Esophagus squamous epithelium (tissue), 4 donors: ENCODE results near the gene KIF13A.

Source experiments
- CTCF ChIP-seq, 6 experiments: fragments of 450-650 bp in 4 of 6; fragments of 200-600 bp in 2 of 6; sonication (generic) in 2 of 6; IDR thresholded peaks; one replicate each; pipeline ENCODE4 v1.5.1; 2016 to 2019; ENCODE audit warnings: antibody characterized with exemption in 6 of 6, mild to moderate bottlenecking in 4 of 6, moderate library complexity in 4 of 6
- POLR2A ChIP-seq, 4 donors: fragments of 450-650 bp; IDR thresholded peaks; one replicate each; pipeline ENCODE4 v1.6.1; 2017; ENCODE audit warnings: antibody characterized with exemption in 4 of 4, mild to moderate bottlenecking in 4 of 4, moderate library complexity in 3 of 4

- TF ChIP-seq CTCF (IDR thresholded peaks at IDR 0.05) (no peak), POLR2A (IDR thresholded peaks at IDR 0.05) (no peak)
Measured at GRCh38 chr6:17859846-17860245, 127.6 kb downstream of the KIF13A start.
